Body of pancreas (tissue), 4 donors: ENCODE data around the gene PPP6R3. TPM values are rescaled to one million over a fixed set of nuclear protein-coding genes. Genes with fewer than 3 reads are reported as not detected.

Experiments
- ATAC-seq: fragments of 150-250 bp; one replicate; pipeline ENCODE4 v1.9.1; 2016
- DNase-seq, 4 donors: peaks; one replicate each; pipeline ENCODE4 v3.0.0-alpha.2; 2019
- H3K27ac ChIP-seq, 4 donors: fragments of 200-600 bp; sonication (generic); 1 replicate in 3 of 4; 2 replicates in 1 of 4; pipeline versions ENCODE4 v1.5.1 to v1.6.1; 2016 to 2019; ENCODE audit warnings: mild to moderate bottlenecking in 1 of 4, mixed read lengths in 1 of 4, moderate library complexity in 1 of 4
- H3K27me3 ChIP-seq, 2 donors: fragments of 200-600 bp; sonication (generic); one replicate each; pipeline ENCODE4 v1.6.0; 2016; ENCODE audit warnings: mild to moderate bottlenecking in 1 of 2
- H3K36me3 ChIP-seq, 2 donors: fragments of 200-600 bp; sonication (generic); replicated peaks in 1 of 2; 2 replicates each; pipeline ENCODE4 v1.5.1; 2016; ENCODE audit warnings: low read depth in 2 of 2; ENCODE audit not compliant: insufficient read depth in 1 of 2
- H3K4me1 ChIP-seq: fragments of 200-600 bp; sonication (generic); one replicate; pipeline ENCODE4 v1.6.0; 2016
- H3K4me3 ChIP-seq, 2 donors: fragments of 200-600 bp; sonication (generic); 1 replicate in 1 of 2; 2 replicates in 1 of 2; pipeline ENCODE4 v1.5.1; 2016 to 2019
- H3K9me3 ChIP-seq, 3 donors: fragments of 200-600 bp; sonication (generic); 1 replicate in 2 of 3; 2 replicates in 1 of 3; pipeline ENCODE4 v1.5.1; 2016
- CTCF ChIP-seq, 7 experiments: fragments of 450-650 bp in 4 of 7; fragments of 200-600 bp in 3 of 7; sonication (generic) in 3 of 7; IDR thresholded peaks; one replicate each; pipeline ENCODE4 v1.5.1; 2016 to 2019; ENCODE audit warnings: antibody characterized with exemption in 7 of 7
- POLR2A ChIP-seq, 3 donors: fragments of 450-650 bp; IDR thresholded peaks; one replicate each; pipeline ENCODE4 v1.6.1; 2016; ENCODE audit warnings: antibody characterized with exemption in 3 of 3, mild to moderate bottlenecking in 2 of 3
- whole genome bisulfite sequencing, 2 donors: methylation state at CpG; one replicate each; pipeline ENCODE4 v1.1.5; 2017; 5-methylcytosine and 5-hydroxymethylcytosine counted together
- intact Hi-C: fragments of 100-400 bp; cut with DNase I; formaldehyde crosslinking; loops from one replicate; pipeline ENCODE4 v1.15.1; 2023
- small RNA-seq: library from RNA; depleted of rRNA; stranded (forward); fragments of <200 nt; gene quantifications from one replicate; pipeline ENCODE3, GENCODE V24; 2016
- total RNA-seq, 2 donors: library from RNA; depleted of rRNA; stranded (reverse); fragments of >200 nt; gene quantifications; one replicate each; pipeline ENCODE4 v1.1.0, GENCODE V29; 2016

Gene PPP6R3
- total RNA-seq, 2 donors from 2014 or later: 92.9 to 94.9 TPM

- intact Hi-C loops: no loop called here
- 72 to 73% methylated on average over 16 to 18 of the region's 18 CpGs for WGBS, 2 donors
- H3K27me3 ChIP-seq: no peaks in the 10 kb centered on the region
These were observed 203.0 kb downstream of the PPP6R3 start for GRCh38 chr11:68663482-68664010.

GRCh38 chr11:68664141-68664540 lies 203.6 kb downstream of the PPP6R3 start:
- no peaks in the 10 kb centered on the region for H3K9me3 ChIP-seq
- WGBS, 2 donors: 45 to 69% methylated on average over 1 to 9 of the region's 9 CpGs
- DNase-seq (no peak), ATAC-seq (no peak)
- TF ChIP-seq CTCF (IDR thresholded peaks at IDR 0.05): no peak
- no peak for TF ChIP-seq POLR2A (IDR thresholded peaks at IDR 0.05)
- no peaks in the 10 kb centered on the region for H3K27me3 ChIP-seq
- no peak overlapping the region for H3K27ac ChIP-seq
- no peak overlapping the region for H3K4me3 ChIP-seq
- no peaks in the 10 kb centered on the region for H3K36me3 ChIP-seq
- no peaks in the 10 kb centered on the region for H3K4me1 ChIP-seq
- intact Hi-C loops: no loop called here

More at GRCh38 chr11:68663482-68664010, 203.0 kb downstream of the PPP6R3 start:
- Histone ChIP-seq H3K4me3 (no peak overlapping the region), H3K27ac (no peak overlapping the region), H3K4me1 (no peaks in the 10 kb centered on the region), H3K36me3 (no peaks in the 10 kb centered on the region), H3K9me3 (no peaks in the 10 kb centered on the region)
- TF ChIP-seq POLR2A (IDR thresholded peaks at IDR 0.05) (no peak), CTCF (IDR thresholded peaks at IDR 0.05) (no peak)
- DNase-seq (no peak), ATAC-seq (no peak)

- DNase-seq (no peak), ATAC-seq (no peak)
- no peak for TF ChIP-seq CTCF (IDR thresholded peaks at IDR 0.05)
- TF ChIP-seq POLR2A (IDR thresholded peaks at IDR 0.05): no peak
These were observed 204.4 kb downstream of the PPP6R3 start for GRCh38 chr11:68664906-68665305.

More at GRCh38 chr11:68664906-68665305, 204.4 kb downstream of the PPP6R3 start:
- 78 to 91% methylated on average over 6 to 7 of the region's 7 CpGs for WGBS, 2 donors
- Histone ChIP-seq H3K27me3 (no peaks in the 10 kb centered on the region), H3K27ac (no peak overlapping the region), H3K9me3 (no peaks in the 10 kb centered on the region), H3K4me1 (no peaks in the 10 kb centered on the region), H3K4me3 (no peak overlapping the region), H3K36me3 (no peaks in the 10 kb centered on the region)
- intact Hi-C loops: no loop called here

Small RNA genes within 50 kb of the gene (small RNA-seq; reads per million reads assigned to genes)
- gene NDUFA3P2: not detected

Other genes with a start within 250 kb of the PPP6R3 start
- 10 to 100 TPM; 30.0 to 32.2 TPM for gene KMT5B, start 247.5 kb upstream of the PPP6R3 start, total RNA-seq
- 10 to 100 TPM in 1 of 2 donors, 1 to 10 TPM in 1; 8.2 to 14.3 TPM for gene C11orf24, start 188.8 kb upstream of the PPP6R3 start, total RNA-seq
- 10 to 100 TPM; 43.3 to 63.6 TPM for gene LRP5, start 148.2 kb upstream of the PPP6R3 start, total RNA-seq
- gene GAL, start 223.8 kb downstream of the PPP6R3 start, total RNA-seq: 1 to 10 TPM; 3.4 to 5.9 TPM